Activated CD4-positive, alpha-beta T cell treated with anti-CD3 and anti-CD28 coated beads for 24 hours (primary cell): ENCODE results near the gene STPG3.
"Not testable (repeated sequence)": the region's sequence is repeated elsewhere in the genome, so short reads cannot be mapped to it uniquely, and the experiment has no call there.

Source experiments
- DNase-seq, 2 donors: peaks; one replicate each; pipeline ENCODE4 v3.0.0-alpha.2; 2020; ENCODE audit warnings: low read depth in 2 of 2

Gene STPG3

DNA sequence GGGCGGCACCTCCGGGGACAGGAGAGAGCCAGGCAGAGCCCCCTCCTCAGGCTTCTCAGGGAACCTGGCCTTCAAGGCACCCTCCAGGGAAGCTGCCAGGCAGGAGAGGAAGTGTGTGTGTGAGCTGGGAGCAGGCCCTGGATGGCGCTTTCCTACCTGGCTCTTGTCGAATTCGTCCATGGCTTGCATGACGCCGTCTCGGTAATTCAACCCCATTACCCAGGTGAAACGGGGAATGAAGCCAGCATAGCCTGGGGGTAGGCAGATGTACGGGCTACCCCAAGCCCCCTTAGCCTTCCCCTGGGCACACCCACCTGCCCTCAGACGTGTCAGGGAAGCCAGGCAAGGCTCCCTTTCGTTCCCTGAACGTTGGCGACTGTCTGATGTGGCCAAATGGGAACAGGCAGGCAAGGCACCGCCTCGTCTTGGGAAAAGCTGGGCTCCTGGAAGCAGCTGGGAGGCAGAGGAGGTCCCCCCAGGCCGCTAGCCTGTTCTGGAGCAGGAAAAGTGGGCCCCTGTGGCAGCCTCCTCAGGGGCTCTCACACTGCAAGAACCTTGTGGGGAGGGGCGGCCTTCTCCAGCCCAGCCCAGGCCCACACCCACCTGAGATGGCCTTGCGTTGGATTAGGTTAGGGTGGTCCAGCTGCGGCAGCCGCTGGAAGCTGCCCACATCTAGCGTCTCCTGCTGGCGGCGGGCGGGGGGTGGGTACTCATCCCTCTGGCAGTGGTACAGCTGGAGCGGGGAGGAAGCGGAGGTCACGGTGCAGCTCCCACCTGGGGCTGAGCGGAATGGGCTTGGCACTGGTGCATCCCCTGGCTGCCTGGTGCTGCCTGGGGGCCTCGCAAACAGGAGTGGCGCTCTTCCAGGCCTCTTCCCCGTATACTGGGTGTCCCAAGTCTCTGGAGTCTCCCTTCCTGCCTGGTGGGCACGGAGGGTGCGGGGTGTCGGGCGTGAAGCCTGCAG, 6.3 kb upstream of the STPG3 start:
- no peak for DNase-seq

DNA sequence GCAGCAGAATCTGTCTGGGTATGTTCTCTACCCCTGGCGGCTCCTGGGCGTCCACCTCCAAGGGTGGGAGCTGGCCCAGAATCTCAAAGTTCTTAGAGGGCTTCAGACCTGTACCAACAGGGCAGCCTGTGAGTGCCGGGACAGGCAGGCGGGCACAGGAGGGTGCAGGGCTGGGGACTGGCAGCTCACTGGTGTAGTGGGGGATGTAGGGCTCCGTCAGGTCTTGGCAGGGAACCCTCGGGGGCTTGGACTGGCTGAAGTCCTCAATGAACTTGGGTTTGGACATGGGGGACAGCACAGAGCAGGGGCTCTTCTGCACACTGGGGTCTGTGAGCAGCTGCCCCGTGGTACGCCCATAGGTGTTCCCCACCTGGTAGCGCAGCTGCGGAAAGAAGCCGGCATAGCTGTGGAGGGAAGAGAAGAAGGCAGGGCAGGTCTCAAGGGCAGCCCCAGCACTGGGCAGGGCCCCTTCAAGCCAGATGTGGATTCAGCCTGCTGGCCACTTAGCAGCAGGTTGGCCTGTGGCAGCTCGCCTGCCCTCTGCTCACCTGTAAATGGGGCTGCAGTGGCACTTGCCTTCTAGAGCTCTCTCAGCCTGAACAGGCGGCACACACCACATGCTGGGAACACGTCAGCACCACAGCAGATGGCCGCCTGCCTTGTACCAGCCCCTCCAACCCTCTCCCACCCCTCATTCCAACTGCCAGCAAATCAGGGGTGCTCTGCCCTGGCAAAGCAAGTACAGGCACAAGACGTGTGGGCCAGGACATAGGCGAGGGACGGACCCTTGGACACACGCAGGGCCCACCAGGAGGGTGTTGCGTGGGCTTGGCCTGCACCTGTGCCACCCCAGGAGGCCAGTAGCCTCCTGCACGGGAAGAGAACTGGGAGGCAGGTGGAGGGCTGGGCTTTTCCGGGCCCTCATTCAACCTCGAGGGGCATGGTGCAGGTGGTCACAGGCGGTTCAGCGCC, 5.3 kb upstream of the STPG3 start:
- no peak for DNase-seq

DNA sequence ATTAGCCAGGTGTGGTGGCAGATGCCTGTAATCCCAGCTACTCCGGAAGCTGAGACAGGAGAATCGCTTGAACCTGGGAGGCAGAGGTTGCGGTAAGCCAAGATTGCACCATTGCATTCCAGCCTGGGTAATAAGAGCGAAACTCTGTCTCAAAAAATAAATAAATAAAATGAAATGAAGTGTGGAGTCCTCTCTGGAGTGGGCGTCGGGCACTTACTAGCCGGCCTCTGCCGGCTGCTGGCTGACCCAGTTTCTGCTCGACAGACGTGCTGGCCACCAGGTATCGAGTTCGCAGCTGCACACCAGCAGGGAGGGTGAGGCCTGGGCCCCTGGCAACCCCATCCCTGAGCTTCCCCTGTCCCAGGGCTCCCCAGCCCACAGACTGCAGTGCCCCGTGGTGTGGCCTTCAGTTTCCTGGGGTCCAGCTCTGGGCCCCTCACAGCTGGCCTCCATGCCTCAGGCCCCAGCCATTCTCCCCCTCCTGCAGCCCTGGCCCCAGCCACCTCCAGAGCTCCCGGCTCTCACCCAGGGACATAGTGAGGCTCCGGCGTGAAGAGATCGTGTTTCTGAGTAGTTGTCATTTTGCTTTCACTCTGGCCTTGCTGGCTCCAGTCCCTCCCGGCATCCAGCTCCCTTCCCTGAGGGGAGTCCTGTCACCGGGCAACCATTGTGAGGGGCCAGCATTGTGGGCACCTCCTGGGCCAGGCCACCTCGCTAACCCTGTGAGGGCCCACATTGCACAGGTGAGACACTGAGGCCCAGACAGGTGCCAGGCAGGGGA, 3.8 kb upstream of the STPG3 start:
- no peak for DNase-seq

DNA sequence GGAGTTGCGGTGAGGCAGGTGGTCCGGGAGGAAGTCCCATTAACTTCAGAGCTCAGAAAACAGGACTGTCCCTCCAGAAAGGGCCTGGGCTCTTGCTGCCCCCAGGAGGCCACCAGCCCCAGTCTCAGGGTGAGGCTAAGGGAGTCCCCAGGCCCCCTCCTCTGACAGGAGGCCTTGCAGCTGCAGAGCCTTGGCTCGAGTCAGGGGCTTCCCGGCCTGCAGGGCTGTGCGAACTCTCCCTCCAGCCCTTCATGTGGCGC, 3.2 kb upstream of the STPG3 start:
- DNase-seq, result no peak

DNA sequence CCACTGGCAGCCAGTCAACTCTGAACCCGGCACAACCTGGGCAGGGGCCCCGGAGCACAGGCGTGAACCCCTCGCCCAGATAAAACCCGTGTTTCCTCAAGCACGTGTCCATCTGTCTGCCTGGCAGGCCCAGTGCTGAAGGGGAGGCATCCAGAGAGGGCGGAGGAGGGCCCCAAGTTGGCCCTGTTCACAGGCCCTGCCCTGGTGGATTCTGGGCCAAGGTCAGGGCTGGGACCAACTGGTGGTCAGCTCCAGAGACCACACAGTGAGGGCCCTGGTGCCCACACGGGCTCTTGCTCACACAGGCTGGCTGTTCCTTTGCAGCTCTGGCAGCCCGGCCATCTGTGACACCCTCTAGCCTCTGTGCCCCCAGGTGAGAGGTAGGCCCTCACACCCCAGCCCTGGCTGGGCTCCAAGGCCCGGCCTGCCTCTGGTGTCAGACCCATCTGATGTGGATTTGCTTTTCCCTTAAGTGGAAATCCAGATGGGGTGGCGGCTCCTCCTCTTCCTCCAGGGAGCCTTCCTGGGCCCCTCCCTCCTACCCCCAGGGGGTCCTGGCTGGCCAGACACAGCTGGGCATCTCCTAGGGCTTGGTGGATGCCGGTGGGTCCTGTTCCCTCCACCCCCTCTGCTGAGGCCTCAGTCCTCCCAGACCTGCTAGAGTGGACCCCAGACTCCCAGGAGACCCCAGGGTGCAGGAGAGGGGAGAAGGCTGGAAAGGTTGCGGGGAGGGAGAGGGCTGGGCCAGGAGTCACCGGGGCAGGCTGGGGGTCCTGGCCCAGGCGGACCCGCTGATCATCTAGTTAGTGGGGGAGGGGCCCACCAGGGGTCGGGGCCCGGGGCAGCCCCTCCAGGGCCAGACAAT, 525 bp upstream of the STPG3 start:
- no peak for DNase-seq

DNA sequence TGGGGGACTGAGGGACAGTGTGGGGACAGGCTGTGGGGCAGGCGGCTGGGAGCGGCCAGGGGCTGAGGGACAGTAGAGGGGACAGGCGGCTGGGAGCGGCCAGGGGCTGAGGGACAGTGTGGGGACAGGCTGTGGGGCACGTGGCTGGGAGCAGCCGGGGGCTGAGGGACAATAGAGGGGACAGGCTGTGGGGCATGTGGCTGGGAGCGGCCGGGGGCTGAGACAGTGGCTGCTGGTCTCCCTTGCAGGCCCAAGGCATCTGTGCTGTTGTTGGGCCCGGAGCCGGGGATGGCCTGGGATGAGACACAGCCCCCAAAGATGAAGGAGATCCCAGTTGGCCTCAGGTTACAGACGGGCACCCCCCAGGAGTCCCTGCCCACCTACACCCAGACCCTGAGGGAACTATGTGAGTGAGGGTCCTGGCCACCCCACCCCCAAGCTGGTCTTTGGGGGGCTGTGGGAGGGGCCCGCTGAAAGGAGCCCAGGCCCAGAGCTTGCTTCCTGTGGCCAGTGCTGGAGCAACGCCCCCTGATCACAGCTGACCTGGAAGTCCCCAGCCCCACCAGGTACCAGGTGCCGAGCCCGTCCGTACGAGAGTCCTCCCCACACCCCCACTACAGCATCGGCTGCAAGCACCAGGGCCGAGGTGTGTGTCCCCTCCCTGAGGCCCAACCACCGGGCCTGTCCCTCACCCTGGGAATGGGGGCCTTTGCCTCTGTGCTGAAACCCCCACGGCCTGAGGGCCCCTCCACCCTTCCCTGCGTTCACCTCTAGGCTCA, 593 bp downstream of the STPG3 start:
- DNase-seq, result no peak

DNA sequence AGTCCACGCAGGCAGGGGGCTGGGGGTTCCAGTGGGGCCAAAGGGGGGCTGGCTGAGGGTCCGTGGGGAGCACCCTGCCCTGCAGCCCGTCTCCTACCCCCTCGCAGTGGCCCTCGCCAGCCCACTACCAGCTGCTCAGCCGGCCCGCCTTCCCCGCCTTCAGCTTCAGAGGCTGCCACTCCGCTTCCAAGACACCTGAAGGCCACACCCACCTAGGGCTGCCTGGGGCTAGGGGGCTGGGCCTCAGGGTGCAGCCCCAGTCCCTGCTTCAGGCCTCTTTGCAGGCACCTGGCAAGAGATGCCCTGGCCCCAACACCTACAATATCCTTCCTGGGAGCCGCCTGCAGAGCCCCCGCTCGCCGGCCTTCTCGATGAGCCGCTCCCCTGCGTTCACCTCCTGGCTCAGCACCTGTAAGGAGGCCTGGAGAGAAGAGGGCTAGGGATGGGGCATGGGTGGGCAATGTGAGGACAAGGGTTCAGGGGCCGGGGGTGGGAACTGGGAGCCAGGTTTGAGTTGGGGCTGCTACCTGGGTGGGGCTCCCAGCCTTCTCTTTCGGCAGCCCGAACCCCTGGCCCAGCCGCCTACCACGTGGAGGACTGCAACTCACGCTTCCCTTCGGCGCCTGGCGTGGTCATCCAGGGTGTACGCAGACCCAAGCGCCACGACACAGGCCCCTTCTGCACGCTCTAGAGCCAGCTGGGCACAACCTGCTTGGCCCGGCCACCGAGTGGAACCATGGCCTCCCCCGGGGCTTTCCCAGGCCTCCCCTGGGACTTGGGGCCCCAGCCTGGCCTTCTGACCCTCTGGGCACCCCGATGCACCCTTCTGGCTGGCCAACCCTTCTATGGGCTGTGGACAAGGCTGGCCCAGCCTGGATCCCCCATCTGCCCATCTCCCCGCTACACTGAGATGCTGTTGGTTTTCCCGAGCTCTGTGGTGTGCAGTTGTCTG, 1.7 kb downstream of the STPG3 start:
- DNase-seq, result no peak

DNA sequence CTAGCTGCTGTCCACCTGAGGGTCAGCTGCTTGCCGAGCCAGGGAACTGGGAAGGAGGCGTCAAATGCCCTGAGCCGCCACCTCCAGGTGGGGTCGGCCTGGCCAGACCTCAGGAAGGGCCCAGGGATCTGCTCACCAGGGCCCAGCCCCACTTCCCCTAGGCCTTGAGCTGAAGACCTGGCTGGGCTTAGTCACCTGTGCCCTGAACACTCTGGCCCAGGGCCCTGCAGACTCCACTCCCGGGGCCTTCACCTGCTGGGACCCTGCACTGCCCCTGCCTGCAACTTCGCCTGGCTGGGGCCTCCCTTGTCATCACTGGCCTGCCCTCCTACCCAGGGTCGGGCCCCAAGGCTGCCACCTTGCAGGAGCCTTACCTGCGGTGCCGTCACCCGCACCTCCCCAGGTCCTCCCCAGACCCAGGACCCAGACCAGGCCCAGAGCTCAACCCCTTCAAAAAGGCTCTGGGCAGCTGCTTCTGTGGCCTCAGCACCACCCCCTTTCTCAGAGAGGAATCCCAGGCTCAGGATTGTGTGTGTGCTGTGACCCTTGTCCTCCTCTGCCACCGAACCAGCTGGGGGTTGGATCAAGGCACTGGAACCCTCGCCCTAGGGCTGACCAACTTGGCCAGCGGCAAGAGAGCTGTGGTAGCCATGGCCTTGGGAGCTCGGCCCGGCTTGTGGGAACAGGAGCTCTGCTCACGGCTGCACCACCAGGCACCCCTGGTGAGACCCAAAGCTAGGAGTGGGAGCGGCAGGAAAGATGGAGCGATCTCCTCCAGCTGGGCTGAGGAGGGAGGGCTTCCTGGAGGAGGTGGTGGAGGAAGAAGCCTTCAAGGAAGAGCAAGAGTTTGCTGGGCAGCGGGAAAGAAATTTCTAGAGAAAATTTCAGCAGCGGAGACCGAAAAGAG, 2.9 kb downstream of the STPG3 start:
- no peak for DNase-seq

DNA sequence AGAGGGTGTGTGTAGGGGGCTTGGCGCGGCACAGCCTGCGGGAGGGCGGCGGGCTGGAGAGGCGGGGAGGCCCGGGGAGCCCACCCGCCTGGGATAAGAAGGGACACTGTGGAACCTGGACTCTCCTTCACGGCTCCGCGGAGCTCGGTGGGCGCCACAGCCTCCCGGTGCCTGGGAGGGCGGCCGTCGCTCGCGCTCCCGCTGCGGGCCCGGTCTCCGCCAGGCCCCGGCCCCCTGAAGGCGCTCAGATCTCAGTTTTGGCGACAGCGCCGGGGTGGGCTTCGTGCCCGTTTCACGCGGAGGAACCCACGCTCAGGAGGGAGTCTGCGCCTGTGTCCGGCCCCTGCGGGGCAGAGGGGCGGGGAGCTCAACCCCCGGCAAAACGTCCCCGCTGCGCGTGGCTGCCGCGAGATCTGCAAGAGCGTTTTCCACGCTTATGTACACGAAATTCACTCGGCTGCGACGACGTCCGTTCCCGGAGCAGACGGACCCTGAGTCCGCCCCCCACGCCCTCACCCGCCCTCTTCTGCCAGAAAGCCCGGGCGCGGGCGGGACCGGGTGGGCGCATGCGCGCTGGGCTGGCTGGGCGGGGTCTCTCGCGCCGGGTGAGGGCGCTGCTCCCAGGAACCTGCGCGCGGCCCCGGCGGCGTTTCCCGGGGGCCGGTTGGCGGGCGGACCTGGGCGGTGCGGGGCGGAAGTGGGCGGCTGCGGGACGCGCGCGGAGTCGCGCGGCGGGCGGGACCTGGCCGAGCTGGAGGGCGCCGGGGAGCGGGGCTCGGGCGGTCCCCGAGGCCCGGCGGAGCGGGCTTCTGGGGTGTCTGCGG, 3.8 kb downstream of the STPG3 start, which contains the start of gene NELFB:
Gene NELFB, plus strand, starts transcription at position 704 of the 824 bp plus-strand sequence.
- peak; percentile 96 to 97 for DNase-seq

DNA sequence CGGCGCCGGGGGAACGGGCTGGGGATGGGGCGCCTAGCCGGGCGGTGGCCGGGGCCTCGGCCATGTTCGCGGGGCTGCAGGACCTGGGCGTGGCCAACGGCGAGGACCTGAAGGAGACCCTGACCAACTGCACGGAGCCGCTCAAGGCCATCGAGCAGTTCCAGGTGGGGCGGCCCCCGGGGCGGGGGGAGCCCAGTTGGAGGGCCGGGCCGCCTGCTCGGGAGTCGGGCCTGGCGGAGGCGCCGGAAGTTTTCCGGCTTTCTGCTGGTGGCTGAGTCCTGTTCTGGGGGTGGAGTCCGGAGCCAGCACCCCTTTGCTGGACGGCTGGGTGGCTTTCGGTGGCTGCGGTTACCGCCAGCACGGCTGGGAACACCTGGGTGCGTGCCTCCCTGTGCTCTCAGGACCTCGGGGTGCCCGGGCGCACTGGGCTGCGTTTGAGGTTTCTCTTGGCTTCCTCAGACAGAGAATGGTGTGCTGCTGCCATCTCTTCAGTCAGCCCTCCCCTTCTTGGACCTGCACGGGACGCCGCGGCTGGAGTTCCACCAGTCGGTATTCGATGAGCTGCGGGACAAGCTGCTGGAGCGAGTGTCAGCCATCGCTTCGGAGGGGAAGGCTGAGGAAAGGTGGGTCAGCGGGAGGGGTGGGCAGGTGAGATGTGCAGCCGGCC, 4.5 kb downstream of the STPG3 start:
- no peak for DNase-seq

DNA sequence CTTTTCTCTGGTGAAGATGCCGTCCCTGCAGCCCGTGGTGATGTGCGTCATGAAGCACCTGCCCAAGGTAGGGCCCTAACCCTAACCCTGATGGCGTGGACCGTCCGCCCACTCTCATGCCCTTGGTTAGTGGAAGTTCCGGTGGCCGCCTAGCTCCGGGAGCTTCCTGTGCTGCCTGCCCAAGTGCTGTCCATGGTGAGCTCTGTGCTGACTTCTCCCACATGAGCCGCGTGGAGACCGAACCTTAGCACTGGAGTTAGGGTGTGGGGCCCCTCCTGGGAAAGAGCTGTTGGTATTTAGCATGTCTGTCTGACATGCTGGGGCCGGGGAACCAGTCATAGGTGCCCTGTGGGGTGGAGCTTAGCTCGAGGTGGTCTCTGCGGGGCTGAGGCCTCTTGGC, 5.3 kb downstream of the STPG3 start:
- no peak for DNase-seq

DNA sequence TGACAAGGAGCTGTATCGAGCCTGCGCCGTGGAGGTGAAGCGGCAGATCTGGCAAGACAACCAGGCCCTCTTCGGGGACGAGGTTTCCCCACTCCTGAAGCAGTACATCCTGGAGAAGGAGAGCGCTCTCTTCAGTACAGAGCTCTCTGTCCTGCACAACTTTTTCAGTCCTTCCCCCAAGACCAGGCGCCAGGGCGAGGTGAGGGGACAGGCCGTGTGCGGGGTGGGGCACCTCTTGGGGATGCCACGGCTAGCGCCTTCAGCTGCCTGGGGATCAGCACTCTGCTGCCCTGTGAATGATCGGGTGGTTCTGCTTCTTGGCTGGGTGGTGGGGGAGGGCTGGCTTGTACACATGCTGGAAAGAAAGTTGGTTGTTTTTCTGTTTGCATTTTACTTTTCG, 5.8 kb downstream of the STPG3 start:
- no peak for DNase-seq

DNA sequence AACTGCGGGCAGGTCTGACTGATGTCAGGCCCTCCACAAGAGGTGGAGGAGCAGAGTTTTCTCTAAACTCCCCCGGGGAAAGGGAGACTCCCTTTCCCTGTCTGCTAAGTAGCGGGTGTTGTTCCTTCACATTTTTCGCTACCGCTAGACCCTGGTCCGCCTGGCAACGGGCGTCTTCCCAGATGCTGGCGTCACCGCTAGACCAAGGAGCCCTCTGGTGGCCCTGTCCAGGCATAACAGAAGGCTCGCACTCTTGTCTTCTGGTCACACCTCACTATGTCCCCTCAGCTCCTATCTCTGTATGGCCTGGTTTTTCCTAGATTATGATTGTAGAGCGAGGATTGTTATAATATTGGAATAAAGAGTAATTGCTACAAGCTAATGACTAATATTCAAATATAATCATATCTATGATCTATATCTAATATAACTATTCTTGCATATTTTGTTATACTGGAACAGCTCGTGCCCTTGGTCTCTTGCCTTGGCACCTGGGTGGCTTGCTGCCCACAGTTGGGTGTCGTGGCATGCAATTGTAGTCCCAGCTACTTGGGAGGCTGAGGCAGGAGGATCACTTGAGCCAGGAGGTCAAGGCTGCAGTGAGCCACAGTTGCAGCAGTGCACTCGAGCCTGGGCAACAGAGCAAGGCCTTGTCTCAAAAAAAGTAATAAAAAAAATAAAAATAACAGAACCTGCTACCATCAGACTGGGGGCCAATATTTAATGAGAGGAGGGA, 11.3 kb downstream of the STPG3 start:
- DNase-seq, result not testable (repeated sequence)

DNA sequence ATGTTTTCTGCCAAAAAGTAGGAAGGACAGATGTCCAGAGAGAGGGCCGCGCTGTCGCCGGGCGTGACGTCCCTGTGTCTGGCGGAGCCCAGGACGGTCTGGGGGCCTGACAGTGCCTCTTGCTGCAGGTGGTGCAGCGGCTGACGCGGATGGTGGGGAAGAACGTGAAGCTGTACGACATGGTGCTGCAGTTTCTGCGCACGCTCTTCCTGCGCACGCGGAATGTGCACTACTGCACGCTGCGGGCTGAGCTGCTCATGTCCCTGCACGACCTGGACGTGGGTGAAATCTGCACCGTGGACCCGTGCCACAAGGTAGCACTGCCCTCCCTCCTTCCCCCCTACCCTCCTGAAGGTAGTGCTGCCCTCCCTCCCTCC, 11.8 kb downstream of the STPG3 start:
- no peak for DNase-seq

DNA sequence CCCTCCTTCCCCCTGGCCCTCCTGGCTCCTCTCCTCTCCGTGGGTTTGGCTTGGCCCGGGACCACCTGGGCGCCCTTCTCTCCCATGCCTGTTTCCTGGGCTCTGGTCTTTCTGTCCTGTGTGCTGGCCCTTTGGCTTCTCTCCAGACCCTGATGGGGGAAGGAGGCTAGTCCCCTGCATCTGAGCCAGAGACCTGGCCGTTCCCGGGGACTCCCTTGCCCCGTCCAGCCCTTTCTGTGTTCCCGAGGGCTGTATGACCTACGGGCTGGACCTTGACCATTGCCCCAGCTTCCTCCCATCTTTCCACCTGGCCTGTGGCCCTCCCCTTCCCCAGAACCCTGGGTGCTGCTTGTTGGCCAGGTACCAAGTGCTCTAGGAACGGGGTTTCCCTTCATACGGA, 12.4 kb downstream of the STPG3 start:
- no peak for DNase-seq

DNA sequence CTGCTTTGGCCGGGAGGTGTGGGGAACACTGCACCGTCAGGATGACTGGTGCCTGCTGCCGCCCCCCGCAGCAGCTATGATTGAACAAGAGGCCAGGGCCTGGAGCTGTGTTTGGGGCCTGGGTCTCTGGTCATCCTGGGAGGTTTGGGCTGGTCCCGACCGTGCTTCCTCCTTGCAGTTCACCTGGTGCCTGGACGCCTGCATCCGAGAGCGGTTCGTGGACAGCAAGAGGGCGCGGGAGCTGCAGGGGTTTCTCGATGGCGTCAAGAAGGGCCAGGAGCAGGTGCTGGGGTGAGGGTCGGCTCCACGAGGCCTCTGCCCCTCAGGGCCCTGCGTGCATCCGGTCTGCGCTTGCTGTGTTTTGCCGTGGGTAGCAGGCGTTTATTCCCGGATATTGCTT, 13.0 kb downstream of the STPG3 start:
- no peak for DNase-seq
